GM10266 (cell line): Measurements from ENCODE around the gene NSRP1.

Source experiments
- DNase-seq: peaks from one replicate; pipeline ENCODE4 v3.0.0; 2012; ENCODE audit errors: extremely low spot score
- CTCF ChIP-seq: IDR thresholded peaks from 2 replicates; pipeline ENCODE4 v1.5.1; 2012; ENCODE audit warnings: mild to moderate bottlenecking, low read depth; ENCODE audit not compliant: control insufficient read depth, insufficient read depth; ENCODE audit errors: missing control alignments

NSRP1 gene

DNA sequence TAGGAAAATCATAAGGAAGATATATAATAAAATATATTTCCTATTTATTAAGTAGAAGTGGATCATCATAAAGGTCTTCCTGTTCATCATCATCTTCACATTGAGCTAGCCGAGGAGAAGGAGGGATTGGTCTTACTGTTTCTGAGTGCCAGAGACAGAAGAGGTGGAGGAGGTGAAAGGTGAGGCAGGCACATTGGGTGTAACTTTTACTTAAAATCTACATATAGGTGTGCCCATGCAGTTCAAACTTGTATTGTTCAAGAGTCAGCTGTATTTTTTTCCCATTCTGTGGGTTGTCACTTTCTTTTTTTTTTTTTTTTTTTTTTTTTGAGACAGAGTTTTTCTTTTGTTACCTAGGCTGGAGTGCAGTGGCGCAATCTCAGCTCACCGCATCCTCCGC is 34.9 kb downstream of the NSRP1 start:
- no peak for TF ChIP-seq CTCF

GRCh38 chr17:30153463-30153862 is 36.8 kb downstream of the NSRP1 start:
- TF ChIP-seq CTCF, result no peak
- DNase-seq, result no peak

More for the DNA sequence above, 34.9 kb downstream of the NSRP1 start:
- no peak for DNase-seq

DNA sequence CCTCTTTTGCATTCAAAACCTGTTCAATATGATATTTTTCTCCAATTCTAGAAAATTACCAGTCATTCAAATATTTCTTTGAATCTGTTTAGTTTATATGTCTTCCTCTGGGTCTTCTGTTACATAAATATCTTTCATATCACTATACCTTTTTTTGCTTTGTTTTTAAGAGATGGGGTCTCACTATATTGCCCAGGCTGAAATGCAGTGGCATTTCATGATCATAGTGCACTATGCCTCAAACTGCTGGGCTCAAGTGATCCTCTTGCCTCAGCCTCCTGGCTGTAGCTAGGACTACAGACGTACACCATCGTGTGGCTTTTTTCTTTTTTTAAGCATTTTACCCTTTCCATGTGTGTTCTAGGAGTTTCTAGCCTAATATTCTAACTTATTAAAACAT is 38.8 kb downstream of the NSRP1 start:
- no peak for TF ChIP-seq CTCF
- DNase-seq, result no peak

GRCh38 chr17:30158896-30159625 is 42.4 kb downstream of the NSRP1 start:
- no peak for DNase-seq
- TF ChIP-seq CTCF, result no peak

- TF ChIP-seq CTCF, result no peak
- DNase-seq, result no peak
Measured at GRCh38 chr17:30160419-30161172, 44.0 kb downstream of the NSRP1 start.

GRCh38 chr17:30161601-30162000 is 45.0 kb downstream of the NSRP1 start:
- TF ChIP-seq CTCF, result no peak
- DNase-seq, result no peak

DNA sequence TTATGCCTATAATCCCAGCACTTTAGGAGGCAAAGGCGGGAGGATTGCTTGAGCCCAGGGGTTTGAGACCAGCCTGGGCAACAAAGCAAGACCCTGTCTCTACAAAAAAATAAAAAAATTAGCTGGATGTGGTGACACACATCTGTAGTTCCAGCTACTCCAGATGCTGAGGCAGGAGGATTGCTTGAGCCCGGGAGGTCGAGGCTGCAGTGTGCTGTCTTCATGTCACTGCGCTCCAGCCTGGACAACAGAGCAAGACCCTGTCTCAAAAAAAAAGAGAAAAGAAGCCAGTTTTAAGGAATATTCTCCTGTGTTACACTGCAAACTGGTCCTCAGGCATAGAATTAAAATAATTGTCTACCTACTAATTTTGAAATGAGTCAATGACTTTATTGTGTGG is 47.9 kb downstream of the NSRP1 start:
- no peak for DNase-seq
- TF ChIP-seq CTCF, result no peak
